Omental fat pad (tissue), 4 donors: ENCODE data around the gene MZT2A. TPM values are rescaled to one million over a fixed set of nuclear protein-coding genes. Genes with fewer than 3 reads are reported as not detected.
A peak's percentile ranks its signal among the peaks of the same experiment; 100 is the strongest.
"Not testable (repeated sequence)": the region's sequence is repeated elsewhere in the genome, so short reads cannot be mapped to it uniquely, and the experiment has no call there.

Experiments
- ATAC-seq: fragments of 150-250 bp; one replicate; pipeline ENCODE4 v1.9.1; 2016; ENCODE audit warnings: mild to moderate bottlenecking, moderate library complexity; ENCODE audit not compliant: low FRiP score
- DNase-seq: peaks from one replicate; pipeline ENCODE4 v3.0.0-alpha.2; 2019; ENCODE audit warnings: low spot score
- total RNA-seq, 4 donors: library from RNA; depleted of rRNA; stranded (reverse); fragments of >200 nt; gene quantifications; one replicate each; pipeline ENCODE4 v1.1.0, GENCODE V29; 2016
- TF ChIP-seq, protein P1 (sequence below), 3 donors: fragments of 450-650 bp; IDR thresholded peaks; one replicate each; pipeline ENCODE4 v1.5.1; 2016 to 2017; ENCODE audit warnings: antibody characterized with exemption in 3 of 3, mild to moderate bottlenecking in 3 of 3, moderate library complexity in 2 of 3

Gene MZT2A
- total RNA-seq, 4 donors from 2014 or later, result 21.8 to 39.7 (median 26.0) TPM

GRCh38 chr2:131493199-131493968 is 1.2 kb upstream of the MZT2A start:
- no peak for DNase-seq
- TF ChIP-seq, protein P1, sequence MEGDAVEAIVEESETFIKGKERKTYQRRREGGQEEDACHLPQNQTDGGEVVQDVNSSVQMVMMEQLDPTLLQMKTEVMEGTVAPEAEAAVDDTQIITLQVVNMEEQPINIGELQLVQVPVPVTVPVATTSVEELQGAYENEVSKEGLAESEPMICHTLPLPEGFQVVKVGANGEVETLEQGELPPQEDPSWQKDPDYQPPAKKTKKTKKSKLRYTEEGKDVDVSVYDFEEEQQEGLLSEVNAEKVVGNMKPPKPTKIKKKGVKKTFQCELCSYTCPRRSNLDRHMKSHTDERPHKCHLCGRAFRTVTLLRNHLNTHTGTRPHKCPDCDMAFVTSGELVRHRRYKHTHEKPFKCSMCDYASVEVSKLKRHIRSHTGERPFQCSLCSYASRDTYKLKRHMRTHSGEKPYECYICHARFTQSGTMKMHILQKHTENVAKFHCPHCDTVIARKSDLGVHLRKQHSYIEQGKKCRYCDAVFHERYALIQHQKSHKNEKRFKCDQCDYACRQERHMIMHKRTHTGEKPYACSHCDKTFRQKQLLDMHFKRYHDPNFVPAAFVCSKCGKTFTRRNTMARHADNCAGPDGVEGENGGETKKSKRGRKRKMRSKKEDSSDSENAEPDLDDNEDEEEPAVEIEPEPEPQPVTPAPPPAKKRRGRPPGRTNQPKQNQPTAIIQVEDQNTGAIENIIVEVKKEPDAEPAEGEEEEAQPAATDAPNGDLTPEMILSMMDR (IDR thresholded peaks at IDR 0.05), result no peak
- ATAC-seq, result peak; percentile 13

GRCh38 chr2:131492418-131493198 is 411 bp upstream of the MZT2A start:
- TF ChIP-seq, protein P1 (IDR thresholded peaks at IDR 0.05), result no peak
- DNase-seq, result peak; percentile 84
- peak; percentile 89 for ATAC-seq

DNA sequence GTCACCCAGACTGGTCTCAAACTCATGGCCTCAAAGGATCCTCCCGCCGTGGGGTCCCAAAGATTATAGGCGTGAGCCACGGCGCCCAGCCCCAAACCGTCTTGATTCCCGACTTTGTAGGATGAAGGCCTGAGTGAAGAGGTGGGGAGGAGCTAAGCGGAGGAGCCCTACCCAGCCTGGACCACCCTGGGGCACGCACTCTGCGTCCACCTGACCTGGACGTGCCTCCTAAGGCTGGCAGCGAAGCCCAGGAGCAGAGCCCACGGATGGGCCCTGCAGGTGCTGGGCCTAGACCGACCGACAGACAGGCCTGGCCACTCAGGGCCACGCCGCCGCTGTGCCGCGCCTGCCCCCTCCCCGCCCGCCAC is 744 bp downstream of the MZT2A start:
- not testable (repeated sequence) for DNase-seq
- ATAC-seq, result peak; percentile 24

- not testable (repeated sequence) for DNase-seq, ATAC-seq
Observed at GRCh38 chr2:131490616-131491468, 1.4 kb downstream of the MZT2A start.

DNA sequence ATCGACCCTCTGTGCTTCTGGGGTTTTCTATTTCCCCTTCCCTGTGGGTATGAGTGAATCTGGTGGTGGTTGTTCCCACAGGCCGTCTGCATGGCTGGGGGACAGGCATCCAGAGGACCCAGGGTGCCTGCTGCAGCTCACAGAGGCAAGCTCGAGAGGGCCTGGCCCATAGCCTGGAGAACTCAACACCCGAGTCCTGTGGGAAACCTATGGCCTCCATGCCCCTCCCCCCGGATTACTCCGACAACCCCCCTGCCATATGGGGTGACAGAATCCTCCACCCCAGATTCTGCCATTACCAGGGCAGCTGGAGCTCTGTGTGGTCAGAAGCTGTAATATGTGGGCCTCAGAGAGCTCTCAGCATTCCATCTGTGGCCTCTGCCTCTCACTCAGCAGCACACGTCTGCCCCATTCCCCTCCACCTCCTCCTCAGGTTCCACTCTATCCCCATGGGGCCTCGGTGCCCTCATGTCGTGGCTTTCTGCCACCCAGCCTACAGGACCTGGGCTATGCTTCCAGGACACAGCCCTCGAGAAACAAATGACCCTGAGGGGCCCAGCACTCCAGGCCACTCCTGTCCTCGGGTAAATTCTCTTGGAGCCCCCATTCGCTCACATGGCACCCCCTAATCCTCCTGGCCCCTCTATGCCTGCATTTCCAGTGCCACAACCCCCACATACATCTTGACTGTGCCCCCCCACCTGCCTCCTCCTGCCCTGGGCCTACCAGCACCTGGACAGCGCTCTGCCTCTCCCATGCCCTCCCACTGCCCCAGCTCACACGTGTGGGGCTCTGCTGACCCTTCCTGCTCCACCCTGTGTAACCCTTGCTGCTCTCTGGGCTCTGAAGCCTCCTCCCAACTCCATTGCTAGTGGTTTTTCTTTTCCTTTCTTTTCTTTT is 3.6 kb downstream of the MZT2A start:
- DNase-seq, result no peak
- no peak for ATAC-seq
- TF ChIP-seq, protein P1 (IDR thresholded peaks at IDR 0.05), result no peak

DNA sequence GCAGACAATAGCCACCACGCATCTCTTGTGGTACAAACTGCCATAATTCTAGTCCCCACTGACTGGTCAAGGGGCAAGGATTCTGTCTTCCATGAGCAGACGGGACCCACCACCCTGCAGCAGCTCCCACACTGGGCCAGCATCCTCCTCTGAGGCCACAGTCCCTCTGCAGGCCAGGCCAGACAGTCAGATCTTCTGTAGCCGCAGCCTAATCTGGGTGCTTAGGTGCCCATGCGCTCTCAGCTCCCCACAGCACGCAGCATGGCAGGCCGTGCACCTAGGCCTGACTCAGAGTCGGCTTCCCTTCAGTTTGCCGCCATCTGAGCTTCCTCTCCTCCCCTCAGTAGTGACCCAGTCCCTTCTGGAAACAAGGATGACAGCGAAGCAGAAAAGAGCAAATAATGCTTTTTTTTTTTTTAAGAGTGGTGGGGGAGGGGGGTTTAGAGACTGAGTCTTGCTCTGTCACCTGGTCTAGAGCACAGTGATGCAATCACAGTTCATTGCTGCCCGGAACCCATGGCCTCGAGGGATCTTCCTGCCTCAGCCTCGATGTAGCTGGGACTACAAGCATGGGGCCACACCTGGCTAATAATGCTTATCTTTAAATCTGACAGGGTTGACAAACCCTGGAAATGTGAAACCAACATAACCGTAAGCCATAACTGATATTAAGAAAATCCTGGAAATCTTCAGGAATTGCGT is 5.8 kb downstream of the MZT2A start:
- not testable (repeated sequence) for ATAC-seq

DNA sequence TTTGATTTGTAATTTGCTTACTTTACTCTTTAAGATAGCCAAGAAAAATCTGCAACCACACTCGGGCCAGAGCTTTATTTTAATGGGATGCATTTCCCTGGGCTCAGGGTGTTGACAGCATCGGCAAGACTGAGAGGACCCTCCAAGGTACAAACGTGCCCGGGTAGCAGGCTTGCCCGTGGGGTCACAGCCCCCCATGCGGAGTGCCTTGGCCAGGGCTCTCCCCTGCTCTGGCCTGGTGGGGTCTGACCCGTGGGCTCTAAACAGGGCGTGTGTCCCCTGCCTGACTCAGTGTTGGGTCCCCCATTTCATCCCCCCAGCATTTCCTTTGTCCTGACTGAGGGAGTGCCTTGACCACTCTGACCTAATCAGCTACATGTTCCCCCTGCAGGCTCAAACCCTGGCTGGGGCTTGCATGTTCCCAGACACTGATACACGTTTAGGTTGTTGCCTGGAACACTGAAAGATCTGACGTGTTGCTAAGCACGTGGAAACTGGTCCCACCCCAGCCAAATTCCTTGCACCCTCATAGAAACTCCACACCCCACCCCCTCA is 7.2 kb downstream of the MZT2A start:
- ATAC-seq, DNase-seq: not testable (repeated sequence)

More for the DNA sequence above, 5.8 kb downstream of the MZT2A start:
- DNase-seq, result not testable (repeated sequence)

DNA sequence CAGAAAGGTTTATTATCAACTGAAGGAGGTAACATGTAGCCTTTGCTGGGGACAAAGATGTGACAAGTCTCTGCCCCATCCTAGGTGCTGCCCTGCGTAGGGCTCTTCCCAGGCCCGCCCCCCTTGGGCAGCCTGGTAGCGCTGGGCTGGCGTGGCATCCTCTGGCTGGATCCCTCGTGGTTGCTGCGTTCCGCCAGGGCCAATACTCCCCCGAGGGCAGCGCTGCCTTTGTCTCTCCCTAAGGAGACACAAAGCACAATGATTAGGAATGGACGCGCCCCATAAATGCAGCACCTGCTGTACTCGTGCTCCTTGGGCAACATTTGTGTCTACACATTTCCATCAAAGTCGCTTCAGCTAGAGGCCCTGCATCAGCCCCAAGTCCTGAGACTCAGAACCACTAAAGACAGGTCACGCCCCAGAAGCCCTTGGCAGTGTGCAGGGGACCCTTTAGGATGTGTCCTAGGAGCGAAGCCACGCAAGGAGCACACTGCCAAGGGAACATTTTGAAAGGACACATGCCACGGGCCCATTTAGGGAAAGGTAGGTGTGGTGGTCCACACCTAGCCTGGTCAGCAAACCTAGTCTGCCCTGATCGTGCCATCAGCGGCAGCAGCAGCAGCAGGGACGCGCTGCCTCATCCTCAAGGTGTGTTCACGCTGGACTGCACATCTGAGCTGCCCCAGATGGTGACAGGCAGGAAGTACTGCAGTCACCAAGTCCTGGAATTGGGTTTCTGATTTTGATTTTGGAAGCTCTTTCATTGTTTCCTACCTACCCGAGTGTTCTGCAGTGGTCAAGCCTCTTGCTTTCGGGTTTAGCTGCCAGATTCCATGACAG is 8.0 kb downstream of the MZT2A start:
- DNase-seq, ATAC-seq: not testable (repeated sequence)

GRCh38 chr2:131482506-131483155 is 9.6 kb downstream of the MZT2A start:
- not testable (repeated sequence) for ATAC-seq, DNase-seq

DNA sequence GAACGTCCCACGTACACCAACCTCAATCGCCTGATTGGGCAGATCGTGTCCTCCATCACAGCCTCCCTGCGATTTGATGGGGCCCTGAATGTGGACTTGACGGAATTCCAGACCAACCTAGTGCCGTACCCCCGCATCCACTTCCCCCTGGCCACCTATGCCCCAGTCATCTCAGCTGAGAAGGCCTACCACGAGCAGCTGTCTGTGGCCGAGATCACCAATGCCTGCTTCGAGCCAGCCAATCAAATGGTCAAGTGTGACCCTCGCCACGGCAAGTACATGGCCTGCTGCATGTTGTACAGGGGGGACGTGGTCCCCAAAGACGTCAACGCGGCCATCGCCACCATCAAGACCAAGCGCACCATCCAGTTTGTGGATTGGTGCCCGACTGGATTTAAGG is 11.8 kb downstream of the MZT2A start:
- ATAC-seq, DNase-seq: not testable (repeated sequence)

DNA sequence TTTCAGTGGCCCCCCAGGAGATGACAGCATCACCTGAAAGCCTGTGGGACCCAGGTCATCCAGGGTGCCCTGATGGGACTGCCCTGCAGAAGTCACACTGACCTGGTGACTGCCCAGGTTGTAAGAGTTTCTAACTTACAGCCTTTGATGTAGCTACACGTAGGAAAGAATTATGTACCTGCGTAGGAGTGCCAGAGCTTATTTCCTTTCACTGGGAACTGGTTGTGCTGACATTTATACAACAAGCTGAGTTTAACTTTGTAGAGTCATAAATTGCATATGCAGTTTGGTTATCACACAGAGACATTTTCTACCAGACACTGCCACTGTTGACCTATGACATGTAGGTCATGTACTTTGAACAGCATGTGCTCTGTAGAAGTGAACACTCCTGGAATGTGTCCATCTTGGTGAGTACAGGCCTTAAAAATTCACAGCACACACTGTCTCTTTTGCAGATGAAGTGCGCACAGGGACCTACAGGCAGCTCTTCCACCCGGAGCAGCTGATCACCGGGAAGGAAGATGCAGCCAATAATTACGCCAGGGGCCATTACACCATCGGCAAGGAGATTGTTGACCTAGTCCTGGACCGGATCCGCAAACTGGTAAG is 13.2 kb downstream of the MZT2A start:
- not testable (repeated sequence) for DNase-seq, ATAC-seq
